ENCODE results near the gene CD59. TPM values are rescaled to one million over a fixed set of nuclear protein-coding genes. Genes with fewer than 3 reads are reported as not detected.
A peak's percentile ranks its signal among the peaks of the same experiment; 100 is the strongest.
"Not testable (repeated sequence)": the region's sequence is repeated elsewhere in the genome, so short reads cannot be mapped to it uniquely, and the experiment has no call there.

The CD59 gene
- total RNA-seq, 1 donor from 2014 or later, result 932 TPM

GRCh38 chr11:33753304-33753967, 17.2 kb upstream of the CD59 start:
- no peak for DNase-seq (ENCODE audit: low spot score)
- intact Hi-C loops (cut with DNase I), result no loop called here

- intact Hi-C loops (cut with DNase I), result no loop called here
- DNase-seq (ENCODE audit: low spot score), result no peak
These were observed 15.7 kb upstream of the CD59 start for GRCh38 chr11:33751878-33752277.

- DNase-seq (ENCODE audit: low spot score), result no peak
- intact Hi-C loops (cut with DNase I), result no loop called here
These were observed 11.8 kb upstream of the CD59 start for GRCh38 chr11:33747979-33748378.

GRCh38 chr11:33743291-33743690, 7.1 kb upstream of the CD59 start:
- intact Hi-C loops (cut with DNase I), result loop anchor here (5.0 kb wide), 1 partner anchor 201 kb away; no protein-coding TSS in a partner anchor
- no peak for DNase-seq (ENCODE audit: low spot score)

GRCh38 chr11:33742249-33742851, 6.1 kb upstream of the CD59 start:
- intact Hi-C loops (cut with DNase I), result loop anchor here (5.0 kb wide), 1 partner anchor 200 kb away; no protein-coding TSS in a partner anchor

GRCh38 chr11:33741806-33742205, 5.6 kb upstream of the CD59 start:
- intact Hi-C loops (cut with DNase I), result loop anchor here (5.0 kb wide), 1 partner anchor 200 kb away; no protein-coding TSS in a partner anchor
- no peak for DNase-seq (ENCODE audit: low spot score)

More at GRCh38 chr11:33742249-33742851, 6.1 kb upstream of the CD59 start:
- DNase-seq (ENCODE audit: low spot score), result no peak

- intact Hi-C loops (cut with DNase I), result loop anchor here (5.0 kb wide), 2 partner anchors 375 to 480 kb away; partner anchors contain the start of gene HIPK3
- DNase-seq (ENCODE audit: low spot score), result no peak
These were observed 1.2 kb upstream of the CD59 start for GRCh38 chr11:33737362-33737821.

GRCh38 chr11:33735271-33736147, 714 bp downstream of the CD59 start:
- intact Hi-C loops (cut with DNase I), result loop anchor here (2.0 to 5.0 kb wide), 4 partner anchors 35 to 478 kb away; partner anchors contain the start of genes C11orf91 and HIPK3
- DNase-seq (ENCODE audit: low spot score), result peak; percentile 81

- intact Hi-C loops (cut with DNase I), result loop anchor here (2.0 to 5.0 kb wide), 4 partner anchors 34 to 477 kb away; partner anchors contain the start of genes C11orf91 and HIPK3
- DNase-seq (ENCODE audit: low spot score), result no peak
These were observed 1.6 kb downstream of the CD59 start for GRCh38 chr11:33734441-33735270.

- intact Hi-C loops (cut with DNase I), result loop anchor here (2.0 kb wide), 2 partner anchors 33 to 43 kb away; partner anchors contain the start of gene C11orf91
These were observed 2.2 kb downstream of the CD59 start for GRCh38 chr11:33733980-33734379.

GRCh38 chr11:33731723-33732531, 4.3 kb downstream of the CD59 start:
- intact Hi-C loops (cut with DNase I), result no loop called here

More at GRCh38 chr11:33733980-33734379, 2.2 kb downstream of the CD59 start:
- no peak for DNase-seq (ENCODE audit: low spot score)

GRCh38 chr11:33730716-33731115, 5.5 kb downstream of the CD59 start:
- intact Hi-C loops (cut with DNase I), result no loop called here
- no peak for DNase-seq (ENCODE audit: low spot score)

More at GRCh38 chr11:33731723-33732531, 4.3 kb downstream of the CD59 start:
- no peak for DNase-seq (ENCODE audit: low spot score)

- intact Hi-C loops (cut with DNase I); DNase-seq (ENCODE audit: low spot score): not testable (repeated sequence)
These were observed 7.1 kb downstream of the CD59 start for GRCh38 chr11:33729072-33729664.

- intact Hi-C loops (cut with DNase I); DNase-seq (ENCODE audit: low spot score): not testable (repeated sequence)
These were observed 8.7 kb downstream of the CD59 start for GRCh38 chr11:33727539-33727938.

GRCh38 chr11:33725496-33725895, 10.7 kb downstream of the CD59 start:
- intact Hi-C loops (cut with DNase I), result no loop called here
- DNase-seq (ENCODE audit: low spot score), result no peak

- DNase-seq (ENCODE audit: low spot score), result no peak
- intact Hi-C loops (cut with DNase I), result no loop called here
These were observed 11.6 kb downstream of the CD59 start for GRCh38 chr11:33724644-33725035.

- no peak for DNase-seq (ENCODE audit: low spot score)
- intact Hi-C loops (cut with DNase I), result loop anchor here (1.0 kb wide), 2 partner anchors 21 to 33 kb away; no protein-coding TSS in a partner anchor
These were observed 12.9 kb downstream of the CD59 start for GRCh38 chr11:33723238-33723881.
